Adrenal gland (tissue), 5 donors: Measurements from ENCODE around the gene ADAMTSL3.

Source experiments
- POLR2A ChIP-seq, 2 donors: fragments of 450-650 bp; IDR thresholded peaks; one replicate each; pipeline ENCODE4 v1.6.1; 2017; ENCODE audit warnings: antibody characterized with exemption in 2 of 2, mild to moderate bottlenecking in 2 of 2, moderate library complexity in 1 of 2
- TF ChIP-seq, protein P1 (sequence below), 6 experiments: fragments of 450-650 bp in 4 of 6; fragments of 200-600 bp in 2 of 6; sonication (generic) in 1 of 6; IDR thresholded peaks; 1 replicate in 5 of 6; 2 replicates in 1 of 6; pipeline versions ENCODE4 v1.5.1 to v1.8.0; 2016 to 2021; ENCODE audit warnings: antibody characterized with exemption in 6 of 6, mild to moderate bottlenecking in 2 of 6, moderate library complexity in 1 of 6
- donor health status: DM: no; HTN: no; CAD: no.

DNA sequence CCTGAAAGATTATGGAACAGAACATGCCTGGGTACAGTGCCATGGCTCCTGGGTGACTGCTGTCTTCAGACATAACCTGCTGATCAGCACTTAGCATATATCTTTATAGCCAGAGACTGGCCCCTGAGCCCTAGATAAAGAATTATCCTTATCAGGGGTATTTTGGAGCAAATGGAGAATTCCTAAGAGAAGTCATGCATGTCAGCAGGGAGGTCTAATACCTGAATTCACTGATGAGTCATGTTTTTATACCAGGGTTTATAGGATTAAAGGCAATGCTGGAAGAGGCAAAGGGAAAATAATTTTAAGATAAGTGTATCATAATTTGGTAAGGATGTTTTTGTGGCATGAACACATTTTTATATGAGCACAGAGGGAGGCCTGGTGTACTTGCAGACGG lies 159.8 kb downstream of the ADAMTSL3 start:
- TF ChIP-seq, protein P1, sequence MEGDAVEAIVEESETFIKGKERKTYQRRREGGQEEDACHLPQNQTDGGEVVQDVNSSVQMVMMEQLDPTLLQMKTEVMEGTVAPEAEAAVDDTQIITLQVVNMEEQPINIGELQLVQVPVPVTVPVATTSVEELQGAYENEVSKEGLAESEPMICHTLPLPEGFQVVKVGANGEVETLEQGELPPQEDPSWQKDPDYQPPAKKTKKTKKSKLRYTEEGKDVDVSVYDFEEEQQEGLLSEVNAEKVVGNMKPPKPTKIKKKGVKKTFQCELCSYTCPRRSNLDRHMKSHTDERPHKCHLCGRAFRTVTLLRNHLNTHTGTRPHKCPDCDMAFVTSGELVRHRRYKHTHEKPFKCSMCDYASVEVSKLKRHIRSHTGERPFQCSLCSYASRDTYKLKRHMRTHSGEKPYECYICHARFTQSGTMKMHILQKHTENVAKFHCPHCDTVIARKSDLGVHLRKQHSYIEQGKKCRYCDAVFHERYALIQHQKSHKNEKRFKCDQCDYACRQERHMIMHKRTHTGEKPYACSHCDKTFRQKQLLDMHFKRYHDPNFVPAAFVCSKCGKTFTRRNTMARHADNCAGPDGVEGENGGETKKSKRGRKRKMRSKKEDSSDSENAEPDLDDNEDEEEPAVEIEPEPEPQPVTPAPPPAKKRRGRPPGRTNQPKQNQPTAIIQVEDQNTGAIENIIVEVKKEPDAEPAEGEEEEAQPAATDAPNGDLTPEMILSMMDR (IDR thresholded peaks at IDR 0.05): no peak
- TF ChIP-seq POLR2A (IDR thresholded peaks at IDR 0.05): no peak
